Activated CD4-positive, alpha-beta T cell treated with anti-CD3 and anti-CD28 coated beads, Interleukin-2, amount 10 ng/mL, durations not matched to agents 7 days and 5 days (primary cell): ENCODE results near the gene CALHM6. TPM values are rescaled to one million over a fixed set of nuclear protein-coding genes. Genes with fewer than 3 reads are reported as not detected.

Source experiments
- CTCF ChIA-PET: fragments of 350-600 bp; sonication (Branson Sonifier 250); formaldehyde crosslinking; loops from one replicate; lab custom pipeline; 2021; ENCODE audit warnings: antibody characterized with exemption; lab: Charles Lee
- POLR2A ChIA-PET: fragments of 350-600 bp; sonication (Branson Sonifier 250); formaldehyde crosslinking; loops from one replicate; lab custom pipeline; 2021; ENCODE audit warnings: antibody characterized with exemption; lab: Charles Lee
- DNase-seq: peaks from one replicate; pipeline ENCODE4 v3.0.0-alpha.2; 2020
- H3K27ac Mint-ChIP-seq: one replicate; pipeline ENCODE4 v1.8.0; 2021; ENCODE audit warnings: mild to moderate bottlenecking, moderate library complexity, mixed read lengths
- H3K27me3 Mint-ChIP-seq: one replicate; pipeline ENCODE4 v1.8.0; 2021; ENCODE audit warnings: mixed read lengths
- H3K36me3 Mint-ChIP-seq: one replicate; pipeline ENCODE4 v1.8.0; 2021; ENCODE audit warnings: low read depth, mixed read lengths
- H3K4me1 Mint-ChIP-seq: one replicate; pipeline ENCODE4 v1.8.0; 2021; ENCODE audit warnings: mixed read lengths
- H3K4me3 Mint-ChIP-seq: one replicate; pipeline ENCODE4 v1.8.0; 2021; ENCODE audit warnings: mild to moderate bottlenecking, moderate library complexity, mixed read lengths
- H3K9me3 Mint-ChIP-seq: one replicate; pipeline ENCODE4 v1.8.0; 2021; ENCODE audit warnings: mixed read lengths
- total RNA-seq, 2 experiments: library from RNA; stranded (reverse); gene quantifications; one replicate each; pipeline ENCODE4 v1.2.3, GENCODE V29; 2021

Gene CALHM6
- total RNA-seq, result 10 to 100 TPM in 1 of 2 experiments, 1 to 10 TPM in 1; 7.7 to 10.3 TPM

DNA sequence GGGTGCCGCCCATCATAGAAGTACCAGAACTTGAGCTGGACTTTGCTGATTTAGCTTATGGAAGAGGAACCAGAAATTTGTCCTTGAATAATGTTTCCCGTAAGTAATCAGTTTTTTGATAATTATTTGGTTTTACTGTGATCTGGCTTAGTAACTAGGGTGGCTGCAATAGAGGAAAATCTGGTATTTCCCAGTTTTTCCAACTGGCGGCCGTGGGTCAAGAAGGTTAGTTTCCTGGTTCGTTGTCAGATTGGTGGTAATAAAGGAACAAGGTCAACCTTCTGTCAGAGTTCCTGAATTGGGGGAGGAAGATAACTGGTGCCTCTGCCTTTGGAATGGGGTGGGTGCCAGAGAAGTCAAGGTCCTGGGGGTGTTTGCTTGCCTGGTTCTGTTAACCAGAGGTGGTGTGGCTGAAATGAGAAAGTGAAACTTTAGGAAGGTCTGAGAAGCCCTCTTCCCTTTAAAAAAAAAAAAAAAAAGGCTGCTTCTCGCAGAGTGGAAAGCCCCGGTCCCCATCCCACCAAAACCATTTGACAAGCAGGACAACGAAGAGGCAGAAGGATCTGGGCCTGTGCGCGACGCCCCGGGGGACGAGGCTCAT lies at the start of gene CALHM6:
CALHM6 (plus strand) TSS at position 45 of the 601 bp plus-strand sequence; CDS start at position 600, 555 bp downstream.
- H3K27ac Mint-ChIP-seq, result peak within 1 kb of the TSS; percentile 87
- H3K4me1 Mint-ChIP-seq, result peaks cover 62% of the 10 kb centered on the region
- ChIA-PET POLR2A (no interaction called here), CTCF (interaction anchor here (0.6 to 1.1 kb wide), 2 partner anchors 12 to 228 kb away, joined by 3 to 5 read pairs; no protein-coding TSS in a partner anchor)
- peaks cover 21% of the 10 kb centered on the region for H3K27me3 Mint-ChIP-seq
- peaks cover 12% of the 10 kb centered on the region for H3K36me3 Mint-ChIP-seq
- DNase-seq, result no peak
- no peaks in the 10 kb centered on the region for H3K9me3 Mint-ChIP-seq
- peak within 1 kb of the TSS; percentile 68 for H3K4me3 Mint-ChIP-seq

GRCh38 chr6:116412270-116412669 lies 48.9 kb upstream of the CALHM6 start:
- no peak overlapping the region for H3K4me3 Mint-ChIP-seq
- DNase-seq, result no peak
- CTCF ChIA-PET, result interaction anchor here (0.9 kb wide), 1 partner anchor 8 kb away, joined by 3 read pairs; no protein-coding TSS in a partner anchor
- POLR2A ChIA-PET, result no interaction called here
- H3K27me3 Mint-ChIP-seq, result peaks cover 3% of the 10 kb centered on the region
- H3K4me1 Mint-ChIP-seq, result no peaks in the 10 kb centered on the region
- H3K27ac Mint-ChIP-seq, result no peak overlapping the region
- no peaks in the 10 kb centered on the region for H3K36me3 Mint-ChIP-seq
- H3K9me3 Mint-ChIP-seq, result no peaks in the 10 kb centered on the region

- H3K27me3 Mint-ChIP-seq, result no peaks in the 10 kb centered on the region
- CTCF ChIA-PET, result no interaction called here
- no peaks in the 10 kb centered on the region for H3K9me3 Mint-ChIP-seq
- no peak overlapping the region for H3K27ac Mint-ChIP-seq
- H3K4me1 Mint-ChIP-seq, result no peaks in the 10 kb centered on the region
- no peaks in the 10 kb centered on the region for H3K36me3 Mint-ChIP-seq
- POLR2A ChIA-PET, result no interaction called here
- no peak for DNase-seq
- no peak overlapping the region for H3K4me3 Mint-ChIP-seq
These were observed 47.8 kb upstream of the CALHM6 start for GRCh38 chr6:116413357-116413756.

- no peak overlapping the region for H3K4me3 Mint-ChIP-seq
- no peaks in the 10 kb centered on the region for H3K9me3 Mint-ChIP-seq
- no peak for DNase-seq
- H3K4me1 Mint-ChIP-seq, result no peaks in the 10 kb centered on the region
- no peaks in the 10 kb centered on the region for H3K27me3 Mint-ChIP-seq
- no peak overlapping the region for H3K27ac Mint-ChIP-seq
- no peaks in the 10 kb centered on the region for H3K36me3 Mint-ChIP-seq
- ChIA-PET CTCF (interaction anchor here (0.6 to 1.8 kb wide), 2 partner anchors 12 to 301 kb away, joined by 3 to 4 read pairs; no protein-coding TSS in a partner anchor), POLR2A (no interaction called here)
These were observed 43.5 kb upstream of the CALHM6 start for GRCh38 chr6:116417661-116418060.

DNA sequence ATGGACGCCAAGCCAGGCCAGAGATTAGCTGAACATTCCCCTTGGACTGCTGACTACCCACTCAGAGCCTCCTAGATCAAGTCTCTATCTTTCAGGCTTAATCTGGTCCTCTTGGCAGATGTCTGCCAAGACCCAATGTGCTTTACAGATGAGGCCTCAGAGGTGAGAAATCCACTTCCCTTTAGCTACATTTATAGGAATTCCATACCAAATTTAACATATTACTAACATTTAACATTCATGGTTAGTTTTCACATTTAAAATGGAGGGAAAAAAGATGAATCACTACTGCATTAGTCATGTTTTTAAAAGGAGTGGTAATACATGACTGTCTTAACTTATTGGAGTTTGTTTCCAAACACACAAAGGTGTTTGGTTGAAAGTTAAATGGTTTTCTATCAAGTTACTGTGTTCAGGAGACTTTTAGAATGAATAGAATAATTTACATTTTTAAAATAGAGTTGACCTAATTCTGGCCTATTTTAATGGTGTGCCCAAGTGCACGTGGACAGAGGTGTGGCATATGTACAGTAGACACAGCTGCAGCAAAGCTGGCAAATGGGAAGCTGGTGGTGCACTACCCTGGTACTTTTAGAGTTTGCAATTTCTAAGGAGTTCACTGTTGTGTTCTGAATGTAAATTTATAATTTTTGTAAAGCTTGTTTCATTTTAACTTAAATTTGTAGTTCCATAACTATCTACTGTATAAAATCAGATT lies 41.9 kb upstream of the CALHM6 start:
- Mint-ChIP-seq H3K36me3 (no peaks in the 10 kb centered on the region), H3K4me3 (no peak overlapping the region), H3K9me3 (no peaks in the 10 kb centered on the region), H3K27ac (no peak overlapping the region), H3K27me3 (no peaks in the 10 kb centered on the region), H3K4me1 (no peaks in the 10 kb centered on the region)
- ChIA-PET POLR2A (no interaction called here), CTCF (no interaction called here)
- DNase-seq, result no peak

- DNase-seq, result no peak
- Mint-ChIP-seq H3K4me1 (no peaks in the 10 kb centered on the region), H3K4me3 (no peak overlapping the region), H3K36me3 (no peaks in the 10 kb centered on the region), H3K9me3 (no peaks in the 10 kb centered on the region), H3K27ac (no peak overlapping the region), H3K27me3 (peaks cover 2% of the 10 kb centered on the region)
- POLR2A ChIA-PET, result no interaction called here
- CTCF ChIA-PET, result no interaction called here
These were observed 40.8 kb upstream of the CALHM6 start for GRCh38 chr6:116420341-116420740.

GRCh38 chr6:116422238-116422637 lies 38.9 kb upstream of the CALHM6 start:
- Mint-ChIP-seq H3K27me3 (peaks cover 2% of the 10 kb centered on the region), H3K27ac (no peak overlapping the region), H3K36me3 (no peaks in the 10 kb centered on the region), H3K4me1 (no peaks in the 10 kb centered on the region), H3K4me3 (no peak overlapping the region), H3K9me3 (no peaks in the 10 kb centered on the region)
- no peak for DNase-seq
- CTCF ChIA-PET, result interaction anchor here (0.6 kb wide), 1 partner anchor 51 kb away, joined by 3 read pairs; no protein-coding TSS in a partner anchor
- POLR2A ChIA-PET, result no interaction called here

DNA sequence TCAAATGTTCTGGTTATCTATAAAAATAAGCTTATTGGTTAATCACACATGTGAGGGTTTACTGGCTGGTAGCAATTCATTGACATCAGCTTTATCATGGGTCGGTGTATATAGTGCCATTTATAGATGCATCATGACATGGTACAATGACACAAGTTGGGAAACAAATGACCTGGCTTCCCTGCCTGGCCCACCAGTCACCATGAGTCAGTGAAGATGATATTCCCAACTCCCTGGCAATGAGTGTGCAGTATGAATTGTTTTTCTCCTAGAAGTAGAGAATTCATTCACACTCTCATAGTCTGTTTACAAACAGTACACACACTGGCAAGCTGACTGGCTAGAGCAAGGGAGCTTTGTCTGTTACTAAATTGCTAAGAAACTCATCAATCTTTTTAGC lies 37.2 kb upstream of the CALHM6 start:
- H3K36me3 Mint-ChIP-seq, result no peaks in the 10 kb centered on the region
- CTCF ChIA-PET, result no interaction called here
- DNase-seq, result no peak
- no peak overlapping the region for H3K4me3 Mint-ChIP-seq
- peaks cover 2% of the 10 kb centered on the region for H3K27me3 Mint-ChIP-seq
- no peaks in the 10 kb centered on the region for H3K4me1 Mint-ChIP-seq
- no peaks in the 10 kb centered on the region for H3K9me3 Mint-ChIP-seq
- H3K27ac Mint-ChIP-seq, result no peak overlapping the region
- POLR2A ChIA-PET, result no interaction called here

DNA sequence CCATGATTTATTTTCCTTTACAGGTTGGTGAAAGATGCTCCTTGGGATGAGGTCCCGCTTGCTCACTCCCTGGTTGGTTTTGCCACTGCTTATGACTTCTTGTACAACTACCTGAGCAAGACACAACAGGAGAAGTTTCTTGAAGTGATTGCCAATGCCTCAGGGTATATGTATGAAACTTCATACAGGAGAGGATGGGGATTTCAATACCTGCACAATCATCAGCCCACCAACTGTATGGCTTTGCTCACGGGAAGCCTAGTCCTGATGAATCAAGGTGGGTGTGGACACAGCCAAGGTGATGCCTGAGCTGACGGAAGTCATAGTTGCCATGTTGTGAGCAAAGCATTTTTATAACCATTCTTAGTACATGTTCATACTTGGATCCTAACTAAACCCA lies 34.6 kb upstream of the CALHM6 start:
- peaks cover 2% of the 10 kb centered on the region for H3K27me3 Mint-ChIP-seq
- no peak overlapping the region for H3K27ac Mint-ChIP-seq
- no peaks in the 10 kb centered on the region for H3K36me3 Mint-ChIP-seq
- H3K4me3 Mint-ChIP-seq, result no peak overlapping the region
- no peaks in the 10 kb centered on the region for H3K4me1 Mint-ChIP-seq
- DNase-seq, result no peak
- no peaks in the 10 kb centered on the region for H3K9me3 Mint-ChIP-seq
- POLR2A ChIA-PET, result no interaction called here
- CTCF ChIA-PET, result interaction anchor here (2.1 kb wide), 1 partner anchor 23 kb away, joined by 5 read pairs; no protein-coding TSS in a partner anchor

GRCh38 chr6:116429111-116429510 lies 32.1 kb upstream of the CALHM6 start:
- no peak overlapping the region for H3K27ac Mint-ChIP-seq
- no peaks in the 10 kb centered on the region for H3K4me1 Mint-ChIP-seq
- ChIA-PET POLR2A (no interaction called here), CTCF (interaction anchor here (1.3 kb wide), 1 partner anchor 12 kb away, joined by 4 read pairs; no protein-coding TSS in a partner anchor)
- no peak overlapping the region for H3K4me3 Mint-ChIP-seq
- peaks cover 2% of the 10 kb centered on the region for H3K27me3 Mint-ChIP-seq
- no peaks in the 10 kb centered on the region for H3K9me3 Mint-ChIP-seq
- DNase-seq, result no peak
- no peaks in the 10 kb centered on the region for H3K36me3 Mint-ChIP-seq

GRCh38 chr6:116430860-116431259 lies 30.3 kb upstream of the CALHM6 start:
- H3K9me3 Mint-ChIP-seq, result no peaks in the 10 kb centered on the region
- no peak overlapping the region for H3K27ac Mint-ChIP-seq
- no peaks in the 10 kb centered on the region for H3K27me3 Mint-ChIP-seq
- no peak overlapping the region for H3K4me3 Mint-ChIP-seq
- no peaks in the 10 kb centered on the region for H3K36me3 Mint-ChIP-seq
- POLR2A ChIA-PET, result no interaction called here
- CTCF ChIA-PET, result no interaction called here
- no peak for DNase-seq
- H3K4me1 Mint-ChIP-seq, result no peaks in the 10 kb centered on the region

DNA sequence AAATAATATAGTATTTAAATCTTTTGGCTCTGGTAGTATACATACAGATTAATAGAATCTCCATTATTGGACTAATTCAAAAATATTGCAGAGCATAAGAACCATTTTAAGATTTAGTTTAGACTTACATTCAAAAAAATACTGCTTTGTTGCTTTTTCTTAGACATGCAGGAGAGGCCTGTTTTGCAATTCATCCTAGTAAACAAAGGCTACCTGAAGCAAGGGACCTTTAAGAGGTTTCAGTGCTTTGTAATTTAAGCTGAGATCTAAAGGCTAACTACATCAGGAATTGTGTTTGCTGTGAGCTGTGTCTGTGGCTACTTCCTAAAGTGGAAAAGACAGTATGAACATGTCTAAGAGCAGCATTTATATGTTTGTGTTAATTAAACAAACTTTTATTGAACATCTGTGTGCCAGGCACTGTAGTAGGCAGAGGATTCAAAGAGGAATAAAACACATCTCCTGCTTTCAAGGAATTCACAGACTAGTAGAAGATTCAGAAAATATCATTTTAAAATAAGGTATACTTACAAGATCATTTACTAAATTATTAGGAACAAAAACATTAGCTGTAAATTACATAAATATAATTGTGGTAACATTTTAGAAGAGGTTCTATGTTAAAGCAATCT lies 29.1 kb upstream of the CALHM6 start:
- Mint-ChIP-seq H3K9me3 (no peaks in the 10 kb centered on the region), H3K4me3 (no peak overlapping the region), H3K4me1 (no peaks in the 10 kb centered on the region), H3K36me3 (no peaks in the 10 kb centered on the region), H3K27me3 (no peaks in the 10 kb centered on the region), H3K27ac (no peak overlapping the region)
- POLR2A ChIA-PET, result no interaction called here
- no peak for DNase-seq
- CTCF ChIA-PET, result no interaction called here

- CTCF ChIA-PET, result no interaction called here
- H3K9me3 Mint-ChIP-seq, result no peaks in the 10 kb centered on the region
- H3K36me3 Mint-ChIP-seq, result no peaks in the 10 kb centered on the region
- H3K27me3 Mint-ChIP-seq, result no peaks in the 10 kb centered on the region
- DNase-seq, result no peak
- no peak overlapping the region for H3K4me3 Mint-ChIP-seq
- POLR2A ChIA-PET, result no interaction called here
- no peak overlapping the region for H3K27ac Mint-ChIP-seq
- no peaks in the 10 kb centered on the region for H3K4me1 Mint-ChIP-seq
These were observed 27.9 kb upstream of the CALHM6 start for GRCh38 chr6:116433206-116433712.
